H1 (cell line): ENCODE measurements around the gene UFM1. TPM values are rescaled to one million over a fixed set of nuclear protein-coding genes. Genes with fewer than 3 reads are reported as not detected.

Source experiments
- CTCF ChIA-PET: fragments of 300-600 bp; sonication (Branson Sonifier 250); formaldehyde crosslinking; loops from one replicate; lab custom pipeline; 2021; ENCODE audit not compliant: partially characterized antibody; lab: Charles Lee
- POLR2A ChIA-PET: fragments of 300-600 bp; sonication (Branson Sonifier 250); formaldehyde crosslinking; loops from one replicate; lab custom pipeline; 2021; ENCODE audit warnings: inconsistent platforms; ENCODE audit not compliant: partially characterized antibody; lab: Charles Lee
- DNase-seq, 2 experiments: peaks; one replicate each; pipeline versions ENCODE4 v3.0.0 to v3.0.0-alpha.2; 2010 to 2022; ENCODE audit warnings: low spot score in 2 of 2, low read depth in 1 of 2, mixed read lengths in 1 of 2
- FAIRE-seq: peaks from 2 replicates; lab custom pipeline; 2011; peaks lifted over from hg19 to GRCh38; lab: Jason Lieb, UNC
- H2AFZ ChIP-seq: 2 replicates; pipeline ENCODE4 v1.8.1; 2012; ENCODE audit warnings: low read length, inconsistent platforms
- H2AK5ac ChIP-seq: 2 replicates; pipeline ENCODE4 v1.6.1; 2013; ENCODE audit warnings: low read depth, low read length
- H2BK120ac ChIP-seq: replicated peaks from 2 replicates; pipeline ENCODE3; 2013; ENCODE audit warnings: low read depth, low read length, inconsistent platforms
- H2BK12ac ChIP-seq: 2 replicates; pipeline ENCODE4 v1.6.1; 2013; ENCODE audit warnings: low read depth, low read length
- H2BK15ac ChIP-seq: 2 replicates; pipeline ENCODE4 v1.6.1; 2013; ENCODE audit warnings: low read length
- H2BK20ac ChIP-seq: 2 replicates; pipeline ENCODE4 v1.6.1; 2013; ENCODE audit warnings: low read length
- H2BK5ac ChIP-seq: 2 replicates; pipeline ENCODE4 v1.6.1; 2013; ENCODE audit warnings: low read depth, low read length
- H3K14ac ChIP-seq: 2 replicates; pipeline ENCODE4 v1.6.1; 2013; ENCODE audit warnings: inconsistent platforms; ENCODE audit not compliant: insufficient read length
- H3K18ac ChIP-seq: 2 replicates; pipeline ENCODE4 v1.6.1; 2013; ENCODE audit warnings: low read length; ENCODE audit errors: extremely low read depth
- H3K23ac ChIP-seq: 2 replicates; pipeline ENCODE4 v1.6.1; 2013; ENCODE audit warnings: inconsistent platforms; ENCODE audit not compliant: insufficient read length
- H3K23me2 ChIP-seq: 2 replicates; pipeline ENCODE4 v1.6.1; 2013; ENCODE audit warnings: low read depth, low read length
- H3K27ac ChIP-seq: 2 replicates; pipeline ENCODE4 v1.6.1; 2011; ENCODE audit warnings: low read depth, low read length, inconsistent platforms
- H3K27me3 ChIP-seq, 4 experiments: replicated peaks in 1 of 4; 1 replicate in 1 of 4; 2 replicates in 3 of 4; pipeline versions ENCODE4 v1.6.1 to v1.8.1; 2011 to 2013; ENCODE audit warnings: low read length in 3 of 4, mild to moderate bottlenecking in 3 of 4, inconsistent platforms in 2 of 4, mixed read lengths in 2 of 4, moderate library complexity in 1 of 4; ENCODE audit not compliant: control insufficient read depth in 3 of 4, insufficient read depth in 3 of 4; ENCODE audit errors: extremely low read depth in 1 of 4
- H3K36me3 ChIP-seq, 4 experiments: 2 replicates each; pipeline versions ENCODE4 v1.6.1 to v1.8.1; 2011 to 2013; ENCODE audit warnings: mild to moderate bottlenecking in 4 of 4, low read length in 3 of 4, moderate library complexity in 2 of 4, control low read depth in 1 of 4, inconsistent platforms in 1 of 4; ENCODE audit not compliant: insufficient read depth in 4 of 4, control insufficient read depth in 2 of 4
- H3K4ac ChIP-seq: replicated peaks from 2 replicates; pipeline ENCODE3; 2013; ENCODE audit warnings: low read length, low read depth, mixed read lengths, inconsistent platforms; ENCODE audit not compliant: insufficient read length
- H3K4me1 ChIP-seq, 4 experiments: replicated peaks in 1 of 4; 1 replicate in 1 of 4; 2 replicates in 3 of 4; pipeline versions ENCODE4 v1.6.1 to v1.8.1; 2011 to 2013; ENCODE audit warnings: low read length in 3 of 4, inconsistent platforms in 2 of 4, mixed read lengths in 1 of 4; ENCODE audit not compliant: insufficient read depth in 4 of 4, control insufficient read depth in 3 of 4
- H3K4me2 ChIP-seq, 2 experiments: 2 replicates each; pipeline versions ENCODE4 v1.6.1 to v1.8.1; 2011 to 2013; ENCODE audit warnings: low read depth in 2 of 2, low read length in 2 of 2, control low read depth in 1 of 2, inconsistent platforms in 1 of 2, mild to moderate bottlenecking in 1 of 2; ENCODE audit not compliant: insufficient read depth in 1 of 2
- H3K4me3 ChIP-seq, 4 experiments: fragments of 200-600, 300-600 bp in 1 of 4; sonication (generic), shearing (Covaris generic), sonication (Bioruptor Twin) in 1 of 4; 2 replicates each; pipeline versions ENCODE4 v1.5.1 to v1.8.1; 2011 to 2016; ENCODE audit warnings: low read length in 4 of 4, low read depth in 3 of 4, control low read depth in 2 of 4, inconsistent platforms in 2 of 4, mild to moderate bottlenecking in 2 of 4, mixed read lengths in 1 of 4, moderate library complexity in 1 of 4; ENCODE audit not compliant: insufficient read depth in 2 of 4; ENCODE audit errors: extremely low read depth in 1 of 4
- H3K56ac ChIP-seq: replicated peaks from 2 replicates; pipeline ENCODE3; 2013; ENCODE audit warnings: low read depth, mild to moderate bottlenecking, mixed read lengths, low read length, inconsistent platforms; ENCODE audit not compliant: insufficient read length
- H3K79me1 ChIP-seq: 2 replicates; pipeline ENCODE4 v1.6.1; 2013; ENCODE audit warnings: low read depth, low read length, control low read depth
- H3K79me2 ChIP-seq, 2 experiments: 2 replicates each; pipeline versions ENCODE4 v1.6.1 to v1.8.1; 2012 to 2013; ENCODE audit warnings: low read length in 2 of 2, mild to moderate bottlenecking in 2 of 2, inconsistent platforms in 1 of 2; ENCODE audit not compliant: insufficient read depth in 2 of 2, control insufficient read depth in 1 of 2
- H3K9ac ChIP-seq, 4 experiments: replicated peaks in 1 of 4; 1 replicate in 1 of 4; 2 replicates in 3 of 4; pipeline versions ENCODE4 v1.6.1 to v1.8.1; 2011 to 2013; ENCODE audit warnings: low read depth in 3 of 4, low read length in 3 of 4, control low read depth in 2 of 4, mild to moderate bottlenecking in 2 of 4, moderate library complexity in 2 of 4, inconsistent platforms in 1 of 4; ENCODE audit errors: extremely low read depth in 1 of 4
- H3K9me3 ChIP-seq, 2 experiments: 2 replicates each; pipeline versions ENCODE4 v1.6.1 to v1.8.1; 2012 to 2013; ENCODE audit warnings: mild to moderate bottlenecking in 2 of 2, moderate library complexity in 2 of 2, control low read depth in 1 of 2, inconsistent platforms in 1 of 2, low read depth in 1 of 2, low read length in 1 of 2, mixed read lengths in 1 of 2; ENCODE audit not compliant: insufficient read depth in 2 of 2
- H4K20me1 ChIP-seq, 2 experiments: replicated peaks in 1 of 2; 2 replicates each; pipeline versions ENCODE3 to v1.8.1; 2011 to 2013; ENCODE audit warnings: inconsistent platforms in 2 of 2, low read length in 2 of 2, mild to moderate bottlenecking in 1 of 2; ENCODE audit not compliant: insufficient read depth in 2 of 2, control insufficient read depth in 1 of 2
- H4K5ac ChIP-seq: 2 replicates; pipeline ENCODE4 v1.6.1; 2013; ENCODE audit warnings: low read length, low read depth, mixed read lengths, inconsistent platforms; ENCODE audit not compliant: insufficient read length
- H4K8ac ChIP-seq: 2 replicates; pipeline ENCODE4 v1.8.0; 2013; ENCODE audit warnings: mild to moderate bottlenecking, moderate library complexity, low read length, inconsistent platforms; ENCODE audit not compliant: insufficient read depth; ENCODE audit errors: extremely low read depth
- H4K91ac ChIP-seq: replicated peaks from 2 replicates; pipeline ENCODE3; 2013; ENCODE audit warnings: low read length, mixed read lengths, inconsistent platforms; ENCODE audit not compliant: insufficient read length
- ATF3 ChIP-seq: IDR thresholded peaks from 2 replicates; pipeline ENCODE4 v1.6.1; 2011; ENCODE audit warnings: low read depth, mild to moderate bottlenecking, low read length; ENCODE audit not compliant: insufficient read depth
- CBX5 ChIP-seq: fragments of 300-800, 300-1000 bp; sonication (generic); IDR thresholded peaks from 2 replicates; pipeline ENCODE4 v1.7.1; 2016; ENCODE audit warnings: antibody characterized with exemption, low read length, low read depth
- HDAC2 ChIP-seq, 2 experiments: fragments of 300-600 bp in 1 of 2; sonication (generic) in 1 of 2; IDR thresholded peaks; 2 replicates each; pipeline ENCODE4 v1.6.1; 2011 to 2012; ENCODE audit warnings: low read depth in 2 of 2, low read length in 2 of 2, mild to moderate bottlenecking in 2 of 2, moderate library complexity in 2 of 2, borderline replicate concordance in 1 of 2, inconsistent platforms in 1 of 2
- MAFK ChIP-seq: IDR thresholded peaks from 2 replicates; pipeline ENCODE4 v1.6.1; 2012; ENCODE audit warnings: low read depth, mild to moderate bottlenecking, improper control_type of control experiment, low read length
- MAX ChIP-seq: IDR thresholded peaks from 2 replicates; pipeline ENCODE4 v1.6.1; 2012; ENCODE audit warnings: inconsistent platforms
- PHF8 ChIP-seq: fragments of 200-600 bp; sonication (generic); conservative IDR thresholded peaks from 2 replicates; pipeline ENCODE4 v1.7.1; 2012; ENCODE audit warnings: low read depth, mild to moderate bottlenecking, inconsistent platforms, low read length, moderate library complexity
- RFX5 ChIP-seq: IDR thresholded peaks from 2 replicates; pipeline ENCODE4 v1.6.1; 2011; ENCODE audit warnings: low read depth, low read length, improper control_type of control experiment, borderline replicate concordance
- SP2 ChIP-seq: IDR thresholded peaks from 2 replicates; pipeline ENCODE4 v1.6.1; 2012; ENCODE audit warnings: mild to moderate bottlenecking, low read length, inconsistent platforms
- SUZ12 ChIP-seq: fragments of 200-600 bp; sonication (generic); IDR thresholded peaks from 2 replicates; pipeline ENCODE4 v1.6.1; 2012; ENCODE audit warnings: mild to moderate bottlenecking, inconsistent platforms, low read length, moderate library complexity, mixed read lengths
- TAF1 ChIP-seq: IDR thresholded peaks from 2 replicates; pipeline ENCODE4 v1.6.1; 2011; ENCODE audit warnings: mild to moderate bottlenecking, low read depth, low read length
- WGBS, 2 experiments: shearing (Covaris generic) in 1 of 2; methylation state at CpG; one replicate each; pipeline versions ENCODE4 v1.1.6 to v1.1.7; 2013 to 2015; ENCODE audit warnings: low lambda C conversion rate in 2 of 2, mixed read lengths in 2 of 2, inconsistent platforms in 1 of 2, low coverage in 1 of 2, missing lambda C conversion rate in 1 of 2; ENCODE audit not compliant: insufficient replicate concordance in 2 of 2, insufficient coverage in 1 of 2, insufficient read length in 1 of 2; ENCODE audit errors: extremely low coverage in 1 of 2, missing lambda C conversion rate in 1 of 2; 5-methylcytosine and 5-hydroxymethylcytosine counted together
- polyA plus RNA-seq, 7 experiments: library from polyadenylated mRNA; depleted of rRNA in 3 of 7; stranded (reverse) in 5 of 7; unstranded in 2 of 7; fragments of >200 nt in 5 of 7; fragments of 200-250 nt in 2 of 7; gene quantifications; 1 replicate in 5 of 7; 2 replicates in 1 of 7; 4 replicates in 1 of 7; pipeline versions ENCODE4 v1.2.1 to v1.2.3, GENCODE V29; 2011 to 2013; ENCODE audit warnings: missing spikeins in 2 of 7, mixed read lengths in 2 of 7
- total RNA-seq: library from RNA; stranded (reverse); fragmentation: NEBNext Ultra II Directional; extraction: Animal tissue kit (Norgen Biotek cat#: 25700); gene quantifications from 2 replicates; pipeline ENCODE4 v1.2.1, GENCODE V29; 2021
- TF ChIP-seq, protein P1 (sequence below): IDR thresholded peaks from 2 replicates; pipeline ENCODE4 v1.6.1; 2012; ENCODE audit warnings: inconsistent platforms

The UFM1 gene
- total and polyA plus RNA-seq, 2 of the 8 experiments (the other 6 are each of a cell fraction or from before 2014, with no cell fraction given), result 16.0 to 34.3 TPM

- Histone ChIP-seq H3K36me3 (peaks cover 0 to 37% (median 9%) of the 10 kb centered on the region in 4 experiments; a peak in 4 of 8 replicates), H4K5ac (no peak overlapping the region), H4K8ac (no peak overlapping the region), H4K91ac (no peak overlapping the region), H3K23me2 (no peaks in the 10 kb centered on the region), H3K18ac (no peak overlapping the region), H3K27ac (no peak overlapping the region), H3K4me3 (no peak overlapping the region), H2BK20ac (no peak overlapping the region), H3K79me2 (peaks cover 0 to 12% of the 10 kb centered on the region in 2 experiments; a peak in 3 of 4 replicates), H3K23ac (no peak overlapping the region), H3K79me1 (no peaks in the 10 kb centered on the region), H3K4me1 (peaks cover 0 to 1% (median 0%) of the 10 kb centered on the region in 4 experiments; a peak in 2 of 7 replicates), H3K14ac (no peak overlapping the region), H3K4me2 (no peak overlapping the region), H2BK15ac (no peak overlapping the region), H2BK5ac (no peak overlapping the region), H2BK120ac (no peak overlapping the region), H3K9me3 (no peaks in the 10 kb centered on the region), H3K27me3 (no peaks in the 10 kb centered on the region), H2BK12ac (no peak overlapping the region), H3K56ac (no peak overlapping the region), H3K4ac (no peak overlapping the region), H3K9ac (no peak overlapping the region), H2AFZ (no peak overlapping the region), H2AK5ac (no peak overlapping the region), H4K20me1 (no peaks in the 10 kb centered on the region)
- ChIA-PET POLR2A (no interaction called here), CTCF (interaction anchor here (0.6 kb wide), 1 partner anchor 313 kb away, joined by 4 read pairs; no protein-coding TSS in a partner anchor)
- no peak for FAIRE-seq
- DNase-seq, result no peak
- WGBS, 2 experiments, result 76% methylated on average over 3 of the region's 3 CpGs; no CpG with 5 or more reads in 1 of the 2 experiments
- TF ChIP-seq RFX5 (no peak), CBX5 (no peak), MAX (no peak), SUZ12 (no peak), TAF1 (no peak), MAFK (no peak), ATF3 (no peak), PHF8 (no peak), SP2 (no peak), HDAC2 (IDR thresholded peaks at IDR 0.05; ENCODE audit: borderline replicate concordance in 1 of 2, low read depth in 2 of 2, low read length in 2 of 2) (no peak)
- TF ChIP-seq, protein P1, sequence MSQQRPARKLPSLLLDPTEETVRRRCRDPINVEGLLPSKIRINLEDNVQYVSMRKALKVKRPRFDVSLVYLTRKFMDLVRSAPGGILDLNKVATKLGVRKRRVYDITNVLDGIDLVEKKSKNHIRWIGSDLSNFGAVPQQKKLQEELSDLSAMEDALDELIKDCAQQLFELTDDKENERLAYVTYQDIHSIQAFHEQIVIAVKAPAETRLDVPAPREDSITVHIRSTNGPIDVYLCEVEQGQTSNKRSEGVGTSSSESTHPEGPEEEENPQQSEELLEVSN, result no peak
Measured at GRCh38 chr13:38355595-38356119, 6.0 kb downstream of the UFM1 start.
